Activated T-helper 2 cell treated with anti-CD3 and anti-CD28 coated beads, Interferon-gamma antibody, Interleukin-2, Interleukin-4, amounts not matched to agents 10 μg/mL and 5 μg/mL and 100 μg/mL, durations not matched to agents 14 hours and 24 hours and 36 hours (primary cell): ENCODE measurements around the gene ASIP. TPM values are rescaled to one million over a fixed set of nuclear protein-coding genes. Genes with fewer than 3 reads are reported as not detected.
"Not testable (repeated sequence)": the region's sequence is repeated elsewhere in the genome, so short reads cannot be mapped to it uniquely, and the experiment has no call there.

Experiments
- DNase-seq: peaks from one replicate; pipeline ENCODE4 v3.0.0; 2021; ENCODE audit warnings: low spot score
- H3K27ac Mint-ChIP-seq: one replicate; pipeline ENCODE4 v1.8.0; 2021; ENCODE audit warnings: mixed read lengths
- H3K27me3 Mint-ChIP-seq: one replicate; pipeline ENCODE4 v1.8.0; 2021; ENCODE audit warnings: low read depth, mixed read lengths
- H3K36me3 Mint-ChIP-seq: one replicate; pipeline ENCODE4 v1.8.0; 2021; ENCODE audit warnings: low read depth, mixed read lengths
- H3K4me1 Mint-ChIP-seq: one replicate; pipeline ENCODE4 v1.8.0; 2021; ENCODE audit warnings: low read depth, mixed read lengths
- H3K4me3 Mint-ChIP-seq: one replicate; pipeline ENCODE4 v1.8.0; 2021; ENCODE audit warnings: low read depth, mild to moderate bottlenecking, moderate library complexity, mixed read lengths
- H3K9me3 Mint-ChIP-seq: one replicate; pipeline ENCODE4 v1.8.0; 2021; ENCODE audit warnings: mixed read lengths
- intact Hi-C: fragments of 100-400 bp; cut with micrococcal nuclease; formaldehyde crosslinking; loops from one replicate; pipeline ENCODE4 v1.15.1; 2023
- total RNA-seq: library from RNA; stranded (reverse); gene quantifications from 2 replicates; pipeline ENCODE4 v1.2.3, GENCODE V29; 2022

The ASIP gene
- total RNA-seq, 1 donor from 2014 or later, result not detected

DNA sequence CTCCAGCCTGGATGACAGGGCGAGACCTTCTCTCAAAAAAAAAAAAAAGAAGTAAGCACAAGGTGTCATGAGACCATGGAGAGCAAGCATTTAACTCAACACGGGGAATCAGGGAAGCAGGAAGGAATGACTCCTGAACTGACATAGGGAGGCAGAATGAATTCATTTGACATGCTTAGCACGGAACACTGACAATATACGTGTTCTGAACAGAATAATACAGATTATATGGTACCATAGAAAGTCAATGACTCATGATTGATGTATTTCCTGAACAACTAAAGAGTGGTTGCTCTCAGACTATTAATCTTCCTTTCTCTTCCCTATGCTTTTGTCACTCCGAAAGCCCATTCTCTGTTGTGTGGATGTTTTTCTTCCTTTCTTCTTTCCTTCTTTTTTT, 20.7 kb upstream of the ASIP start:
- no peak overlapping the region for H3K4me3 Mint-ChIP-seq

GRCh38 chr20:34222208-34222607, 19.0 kb upstream of the ASIP start:
- Mint-ChIP-seq H3K27ac (no peak overlapping the region), H3K4me1 (peaks cover 13% of the 10 kb centered on the region), H3K9me3 (no peaks in the 10 kb centered on the region), H3K4me3 (no peak overlapping the region), H3K27me3 (peaks cover 9% of the 10 kb centered on the region), H3K36me3 (no peaks in the 10 kb centered on the region)
- DNase-seq, result no peak
- intact Hi-C loops, result no loop called here

More for the DNA sequence above, 20.7 kb upstream of the ASIP start:
- H3K4me1 Mint-ChIP-seq, result peaks cover 22% of the 10 kb centered on the region
- H3K27me3 Mint-ChIP-seq, result peaks cover 9% of the 10 kb centered on the region
- intact Hi-C loops, result no loop called here
- no peaks in the 10 kb centered on the region for H3K9me3 Mint-ChIP-seq
- DNase-seq, result no peak
- no peak overlapping the region for H3K27ac Mint-ChIP-seq
- no peaks in the 10 kb centered on the region for H3K36me3 Mint-ChIP-seq

DNA sequence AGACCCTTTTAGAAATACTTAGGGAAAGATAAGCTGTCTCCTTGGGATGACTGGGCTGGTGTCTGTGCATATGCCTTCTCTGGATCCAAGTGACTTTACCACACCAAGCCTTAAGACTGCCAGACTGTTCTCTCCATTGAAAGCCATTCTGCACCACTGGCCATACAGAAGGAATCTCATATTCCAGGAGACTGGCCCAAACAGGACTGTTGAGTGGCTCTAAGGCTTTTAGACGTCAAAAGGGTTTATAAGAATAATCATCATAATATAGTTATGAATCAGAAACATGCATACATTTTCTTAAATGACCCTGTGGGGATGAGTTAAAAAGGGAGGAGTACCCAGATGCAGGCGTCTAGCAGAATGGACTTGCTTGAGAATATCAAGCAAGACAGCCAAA, 17.0 kb upstream of the ASIP start:
- intact Hi-C loops, H3K4me3 Mint-ChIP-seq, H3K9me3 Mint-ChIP-seq, H3K27ac Mint-ChIP-seq, H3K27me3 Mint-ChIP-seq, H3K36me3 Mint-ChIP-seq, DNase-seq: not testable (repeated sequence)
- peaks cover 11% of the 10 kb centered on the region for H3K4me1 Mint-ChIP-seq

DNA sequence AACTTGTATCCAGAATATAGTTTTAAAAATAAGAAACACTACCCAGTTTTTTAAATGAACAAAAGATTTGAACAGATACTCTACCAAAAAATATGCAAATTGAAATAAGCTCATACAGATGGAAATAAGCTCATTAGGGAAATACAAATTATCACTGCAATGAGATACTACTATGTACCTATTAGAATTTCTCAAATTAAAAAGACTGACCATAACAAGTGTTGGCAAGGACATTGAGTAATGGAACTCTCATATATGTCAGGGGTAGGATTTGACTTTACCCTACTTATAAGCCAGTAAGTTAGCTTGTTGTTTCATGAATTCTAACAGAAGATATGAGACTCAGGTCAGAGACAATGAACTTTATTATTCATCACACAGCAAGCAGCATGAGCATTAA, 9.6 kb upstream of the ASIP start:
- Mint-ChIP-seq H3K27ac (no peak overlapping the region), H3K36me3 (no peaks in the 10 kb centered on the region), H3K9me3 (no peaks in the 10 kb centered on the region), H3K4me3 (no peak overlapping the region), H3K27me3 (peaks cover 1% of the 10 kb centered on the region), H3K4me1 (no peaks in the 10 kb centered on the region)
- DNase-seq, result no peak
- intact Hi-C loops, result no loop called here

DNA sequence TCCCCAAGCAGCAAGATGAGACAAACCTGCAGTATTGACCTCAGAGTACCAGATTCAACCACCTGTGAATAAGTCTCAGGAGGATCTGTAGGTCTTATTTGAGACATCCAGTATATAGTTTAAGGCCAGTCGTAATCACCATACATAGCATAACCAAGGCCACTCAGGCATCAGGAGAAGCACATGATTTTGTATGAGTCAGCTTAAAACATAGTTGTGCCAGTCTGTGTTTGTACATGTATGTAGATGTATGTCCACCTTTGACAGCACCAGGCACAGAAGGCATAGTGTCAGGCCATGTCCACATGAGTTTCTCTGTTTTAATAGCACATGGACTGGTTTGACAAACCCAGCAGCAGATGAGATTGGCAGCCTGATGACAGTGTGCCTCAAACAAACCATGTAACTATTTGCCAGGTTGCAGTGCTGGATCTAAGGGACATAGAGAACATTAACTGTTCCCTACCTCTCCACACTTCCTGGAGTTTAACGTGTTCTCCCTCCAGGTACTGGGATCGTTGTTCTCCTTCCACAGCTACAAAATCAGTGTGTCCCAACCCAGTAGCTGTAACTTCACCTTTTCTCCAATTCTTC, 8.6 kb upstream of the ASIP start:
- Mint-ChIP-seq H3K36me3 (no peaks in the 10 kb centered on the region), H3K27me3 (peaks cover 2% of the 10 kb centered on the region), H3K9me3 (peaks cover 6% of the 10 kb centered on the region), H3K4me3 (no peak overlapping the region), H3K27ac (no peak overlapping the region), H3K4me1 (no peaks in the 10 kb centered on the region)
- DNase-seq, result no peak
- intact Hi-C loops, result no loop called here

GRCh38 chr20:34233687-34234086, 7.5 kb upstream of the ASIP start:
- no peak for DNase-seq
- Mint-ChIP-seq H3K27me3 (peaks cover 6% of the 10 kb centered on the region), H3K4me1 (no peaks in the 10 kb centered on the region), H3K27ac (no peak overlapping the region), H3K9me3 (peaks cover 17% of the 10 kb centered on the region), H3K36me3 (peaks cover 3% of the 10 kb centered on the region), H3K4me3 (no peak overlapping the region)
- intact Hi-C loops, result no loop called here

- Mint-ChIP-seq H3K27me3 (peaks cover 11% of the 10 kb centered on the region), H3K4me3 (no peak overlapping the region), H3K36me3 (peaks cover 3% of the 10 kb centered on the region), H3K9me3 (peaks cover 25% of the 10 kb centered on the region), H3K27ac (no peak overlapping the region), H3K4me1 (peaks cover 4% of the 10 kb centered on the region)
- intact Hi-C loops, result no loop called here
- no peak for DNase-seq
These were observed 5.3 kb upstream of the ASIP start for GRCh38 chr20:34235875-34236274.

GRCh38 chr20:34237942-34238341, 3.3 kb upstream of the ASIP start:
- H3K27me3 Mint-ChIP-seq, result peaks cover 12% of the 10 kb centered on the region
- DNase-seq, result no peak
- no peak overlapping the region for H3K4me3 Mint-ChIP-seq
- H3K9me3 Mint-ChIP-seq, result peaks cover 25% of the 10 kb centered on the region
- intact Hi-C loops, result no loop called here
- peaks cover 10% of the 10 kb centered on the region for H3K4me1 Mint-ChIP-seq
- no peak overlapping the region for H3K27ac Mint-ChIP-seq
- H3K36me3 Mint-ChIP-seq, result peaks cover 3% of the 10 kb centered on the region

GRCh38 chr20:34240121-34240520, 1.1 kb upstream of the ASIP start:
- intact Hi-C loops, result no loop called here
- Mint-ChIP-seq H3K4me1 (peaks cover 10% of the 10 kb centered on the region), H3K36me3 (peaks cover 3% of the 10 kb centered on the region), H3K27ac (no peak overlapping the region), H3K9me3 (peaks cover 25% of the 10 kb centered on the region), H3K27me3 (peaks cover 12% of the 10 kb centered on the region), H3K4me3 (no peak overlapping the region)
- no peak for DNase-seq

- H3K36me3 Mint-ChIP-seq, H3K27ac Mint-ChIP-seq, intact Hi-C loops, H3K4me3 Mint-ChIP-seq, H3K4me1 Mint-ChIP-seq, DNase-seq: not testable (repeated sequence)
- H3K9me3 Mint-ChIP-seq, result peaks cover 25% of the 10 kb centered on the region
- peaks cover 12% of the 10 kb centered on the region for H3K27me3 Mint-ChIP-seq
These were observed 792 bp downstream of the ASIP start for GRCh38 chr20:34242015-34242414.

DNA sequence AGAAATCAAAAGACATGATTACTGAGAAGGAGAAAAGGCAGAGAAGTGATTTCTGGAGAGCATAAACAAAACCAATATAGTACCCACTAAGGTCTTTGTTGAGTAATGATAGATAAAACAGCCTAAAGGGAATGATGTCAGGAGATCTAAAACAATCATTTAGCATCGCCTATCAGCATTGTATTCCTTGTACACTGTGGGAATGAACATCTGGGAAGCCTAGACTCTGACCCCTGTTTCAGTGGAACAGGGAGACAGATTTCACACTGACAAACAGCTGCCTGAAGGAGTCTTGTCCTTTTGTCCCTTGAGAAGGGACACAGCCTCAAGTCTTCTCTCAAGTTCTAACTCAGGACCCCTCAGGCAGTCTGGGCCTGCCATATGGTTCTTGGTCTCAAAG, 1.7 kb downstream of the ASIP start:
- intact Hi-C loops, result no loop called here
- H3K9me3 Mint-ChIP-seq, result peaks cover 16% of the 10 kb centered on the region
- no peak overlapping the region for H3K4me3 Mint-ChIP-seq
- H3K36me3 Mint-ChIP-seq, result peaks cover 3% of the 10 kb centered on the region
- H3K27me3 Mint-ChIP-seq, result peaks cover 10% of the 10 kb centered on the region
- DNase-seq, result no peak
- H3K27ac Mint-ChIP-seq, result no peak overlapping the region
- H3K4me1 Mint-ChIP-seq, result peaks cover 12% of the 10 kb centered on the region

DNA sequence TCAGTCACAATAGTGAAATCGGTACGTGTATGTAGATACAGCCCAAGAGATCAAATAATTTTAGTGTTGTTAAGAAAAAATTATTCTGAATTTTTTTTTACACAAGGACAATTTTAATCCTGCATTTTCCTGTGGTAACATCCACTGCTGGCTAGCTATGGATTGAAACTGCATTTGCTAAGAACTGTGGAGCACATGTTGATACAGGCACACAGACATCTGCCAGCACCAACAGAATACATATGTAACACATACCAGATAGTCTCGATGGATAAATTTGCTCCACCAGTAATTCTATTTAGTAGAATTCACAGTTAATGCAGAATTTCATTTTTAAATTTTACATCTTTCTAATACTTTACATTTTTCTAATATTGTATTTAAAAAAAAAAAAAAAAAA, 2.2 kb downstream of the ASIP start:
- Mint-ChIP-seq H3K4me3 (no peak overlapping the region), H3K27me3 (peaks cover 7% of the 10 kb centered on the region), H3K27ac (no peak overlapping the region), H3K9me3 (peaks cover 11% of the 10 kb centered on the region), H3K36me3 (peaks cover under 1% of the 10 kb centered on the region), H3K4me1 (peaks cover 12% of the 10 kb centered on the region)
- no peak for DNase-seq
- intact Hi-C loops, result no loop called here

DNA sequence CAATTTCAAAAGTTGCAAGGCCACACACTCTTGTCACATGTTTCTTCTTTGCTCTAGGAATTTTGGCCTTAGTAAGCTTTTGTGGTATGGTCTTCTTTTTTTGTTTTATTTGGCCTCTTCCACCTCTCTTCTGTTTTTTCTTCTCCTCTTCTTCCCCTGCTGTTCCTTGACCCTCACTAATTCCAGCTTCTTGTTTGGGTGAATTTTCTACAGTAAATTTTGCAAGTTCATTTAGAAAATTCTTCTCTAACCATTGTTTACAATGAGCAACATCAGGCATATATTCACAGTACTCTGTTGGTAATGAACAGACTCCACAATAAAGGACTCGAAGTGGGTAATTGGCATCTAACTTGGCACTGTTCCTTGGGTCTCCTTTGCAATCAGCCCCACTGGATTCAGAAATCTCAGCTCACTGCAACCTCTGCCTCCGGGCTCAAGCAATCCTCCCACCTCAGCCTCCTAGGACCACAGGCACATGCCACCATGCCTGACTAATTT, 5.0 kb downstream of the ASIP start:
- DNase-seq, result no peak
- intact Hi-C loops, result no loop called here
- no peak overlapping the region for H3K27ac Mint-ChIP-seq
- no peaks in the 10 kb centered on the region for H3K36me3 Mint-ChIP-seq
- H3K27me3 Mint-ChIP-seq, result peaks cover 1% of the 10 kb centered on the region
- no peaks in the 10 kb centered on the region for H3K9me3 Mint-ChIP-seq
- no peak overlapping the region for H3K4me3 Mint-ChIP-seq
- peaks cover 20% of the 10 kb centered on the region for H3K4me1 Mint-ChIP-seq

DNA sequence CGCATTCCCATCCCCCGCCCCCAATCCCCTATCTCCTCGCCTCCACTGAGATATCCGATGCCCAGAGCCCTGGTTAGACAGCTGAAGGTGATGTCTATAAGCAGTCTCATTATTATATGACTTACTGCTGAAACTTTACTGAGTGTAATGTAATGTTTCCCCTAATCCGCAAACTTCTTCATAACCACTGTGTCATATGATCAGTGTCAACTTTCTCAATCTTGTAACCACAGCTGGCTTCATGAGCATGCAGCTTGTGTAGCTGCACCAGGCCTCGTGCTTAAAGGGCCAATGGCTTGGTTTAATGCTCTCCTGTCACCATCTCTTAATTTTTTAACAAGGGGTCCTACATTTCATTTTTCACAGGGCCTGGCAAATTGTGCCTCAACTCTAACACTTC, 8.1 kb downstream of the ASIP start:
- no peak overlapping the region for H3K4me3 Mint-ChIP-seq
- H3K36me3 Mint-ChIP-seq, result no peaks in the 10 kb centered on the region
- no peaks in the 10 kb centered on the region for H3K9me3 Mint-ChIP-seq
- H3K27me3 Mint-ChIP-seq, result no peaks in the 10 kb centered on the region
- no peak for DNase-seq
- peak overlapping the region; percentile 39 for H3K27ac Mint-ChIP-seq
- peaks cover 16% of the 10 kb centered on the region for H3K4me1 Mint-ChIP-seq
- intact Hi-C loops, result no loop called here
